ENCODE measurements around the gene HELQ.
"Not testable (repeated sequence)": the region's sequence is repeated elsewhere in the genome, so short reads cannot be mapped to it uniquely, and the experiment has no call there.

Gene HELQ

DNA sequence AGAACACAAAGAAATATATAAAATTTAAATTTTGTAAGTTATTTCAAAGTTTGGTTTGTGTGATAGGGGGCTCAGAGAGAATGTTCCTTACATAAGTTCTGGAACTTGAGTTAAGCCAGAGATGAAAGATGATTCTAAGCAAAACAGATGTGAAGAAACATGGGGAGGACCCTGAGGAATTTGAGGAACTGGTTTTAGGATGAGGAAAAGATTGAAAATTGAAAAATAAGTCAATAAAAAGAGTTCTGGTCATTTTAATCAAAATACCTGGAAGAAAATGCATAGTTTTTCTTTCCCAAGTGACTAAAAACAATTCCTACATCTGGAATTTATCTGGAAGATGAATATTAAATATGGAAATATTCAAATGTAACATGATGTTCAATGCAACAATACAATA lies 37.4 kb downstream of the HELQ start:
- TF ChIP-seq, protein P1, sequence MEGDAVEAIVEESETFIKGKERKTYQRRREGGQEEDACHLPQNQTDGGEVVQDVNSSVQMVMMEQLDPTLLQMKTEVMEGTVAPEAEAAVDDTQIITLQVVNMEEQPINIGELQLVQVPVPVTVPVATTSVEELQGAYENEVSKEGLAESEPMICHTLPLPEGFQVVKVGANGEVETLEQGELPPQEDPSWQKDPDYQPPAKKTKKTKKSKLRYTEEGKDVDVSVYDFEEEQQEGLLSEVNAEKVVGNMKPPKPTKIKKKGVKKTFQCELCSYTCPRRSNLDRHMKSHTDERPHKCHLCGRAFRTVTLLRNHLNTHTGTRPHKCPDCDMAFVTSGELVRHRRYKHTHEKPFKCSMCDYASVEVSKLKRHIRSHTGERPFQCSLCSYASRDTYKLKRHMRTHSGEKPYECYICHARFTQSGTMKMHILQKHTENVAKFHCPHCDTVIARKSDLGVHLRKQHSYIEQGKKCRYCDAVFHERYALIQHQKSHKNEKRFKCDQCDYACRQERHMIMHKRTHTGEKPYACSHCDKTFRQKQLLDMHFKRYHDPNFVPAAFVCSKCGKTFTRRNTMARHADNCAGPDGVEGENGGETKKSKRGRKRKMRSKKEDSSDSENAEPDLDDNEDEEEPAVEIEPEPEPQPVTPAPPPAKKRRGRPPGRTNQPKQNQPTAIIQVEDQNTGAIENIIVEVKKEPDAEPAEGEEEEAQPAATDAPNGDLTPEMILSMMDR (IDR thresholded peaks at IDR 0.05; ENCODE audit: insufficient read depth, low read length, poor library complexity, severe bottlenecking): no peak
- no peak for DNase-seq (ENCODE audit: extremely low read depth, insufficient read length)
- H3K27me3 ChIP-seq (replicated peaks; ENCODE audit: control insufficient read depth, insufficient read depth, low read length): no peaks in the 10 kb centered on the region
- H3K4me3 ChIP-seq (replicated peaks; ENCODE audit: low read depth, low read length): no peak overlapping the region
- H3K36me3 ChIP-seq (ENCODE audit: control insufficient read depth, insufficient read depth, low read length): peaks cover 5% of the 10 kb centered on the region

DNA sequence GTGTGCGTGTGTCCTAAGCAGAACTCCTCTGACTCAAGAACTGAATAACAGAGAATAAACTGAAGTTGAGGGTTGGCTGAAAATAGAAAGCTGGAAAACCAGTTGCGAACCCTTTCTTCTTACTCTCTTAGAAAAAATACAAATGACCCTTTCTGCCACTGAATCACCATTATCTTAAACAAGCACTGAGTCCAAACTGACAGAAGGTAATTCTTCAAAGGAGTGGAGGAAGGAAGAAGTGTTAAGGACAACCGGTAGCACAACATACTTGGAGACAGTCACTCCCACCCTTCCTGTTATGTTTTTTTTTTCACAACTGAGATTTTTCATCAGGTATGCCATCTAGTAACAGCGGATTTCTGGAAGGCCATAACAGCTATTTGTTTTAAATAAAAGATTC lies 38.1 kb downstream of the HELQ start:
- no peak overlapping the region for H3K4me3 ChIP-seq (replicated peaks; ENCODE audit: low read depth, low read length)
- TF ChIP-seq, protein P1 (IDR thresholded peaks at IDR 0.05; ENCODE audit: insufficient read depth, low read length, poor library complexity, severe bottlenecking): no peak
- H3K36me3 ChIP-seq (ENCODE audit: control insufficient read depth, insufficient read depth, low read length): peaks cover 5% of the 10 kb centered on the region
- no peaks in the 10 kb centered on the region for H3K27me3 ChIP-seq (replicated peaks; ENCODE audit: control insufficient read depth, insufficient read depth, low read length)
- DNase-seq (ENCODE audit: extremely low read depth, insufficient read length): no peak

DNA sequence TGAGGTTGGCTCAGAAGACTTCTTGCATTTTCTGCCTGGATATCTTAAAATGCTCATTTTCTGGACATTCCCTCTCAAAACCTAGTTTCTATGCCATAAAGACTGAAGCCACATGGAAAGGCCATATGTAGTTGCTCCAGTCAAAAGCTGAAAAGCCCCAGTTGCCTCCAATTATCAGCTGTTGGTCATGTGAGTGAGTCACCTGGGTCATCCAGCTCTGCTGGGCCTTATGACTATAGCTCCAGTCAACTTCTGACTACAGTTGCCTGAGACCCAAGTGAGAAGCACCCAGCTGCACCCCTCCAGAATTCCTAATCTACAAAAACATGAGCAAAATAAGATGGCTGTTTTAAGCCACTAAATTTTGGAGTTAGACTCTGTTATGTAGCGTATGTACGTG lies 41.9 kb downstream of the HELQ start:
- H3K27me3 ChIP-seq (replicated peaks; ENCODE audit: control insufficient read depth, insufficient read depth, low read length): no peaks in the 10 kb centered on the region
- peaks cover 7% of the 10 kb centered on the region for H3K36me3 ChIP-seq (ENCODE audit: control insufficient read depth, insufficient read depth, low read length)
- TF ChIP-seq, protein P1 (IDR thresholded peaks at IDR 0.05; ENCODE audit: insufficient read depth, low read length, poor library complexity, severe bottlenecking): no peak
- no peak for DNase-seq (ENCODE audit: extremely low read depth, insufficient read length)
- H3K4me3 ChIP-seq (replicated peaks; ENCODE audit: low read depth, low read length): no peak overlapping the region

DNA sequence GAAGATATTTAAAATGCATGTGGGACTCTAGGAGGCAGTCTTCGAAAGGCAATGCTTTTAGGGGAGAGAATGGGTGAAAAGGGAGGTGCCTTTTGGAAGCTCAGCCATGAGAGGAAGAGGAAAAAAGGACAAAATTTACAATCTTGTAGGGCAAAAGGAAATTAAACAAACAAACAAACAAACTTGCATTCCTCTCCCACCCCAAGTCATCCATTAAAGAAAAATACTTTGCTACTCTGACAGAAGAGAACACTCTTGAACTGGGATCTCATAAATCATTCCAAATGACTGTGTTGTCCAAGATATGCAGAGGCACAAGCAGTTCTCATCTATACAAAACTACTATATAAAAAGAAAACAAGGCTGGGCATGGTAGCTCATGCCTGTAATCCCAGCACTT lies 46.7 kb downstream of the HELQ start:
- no peak for DNase-seq (ENCODE audit: extremely low read depth, insufficient read length)
- TF ChIP-seq, protein P1 (IDR thresholded peaks at IDR 0.05; ENCODE audit: insufficient read depth, low read length, poor library complexity, severe bottlenecking): no peak
- H3K36me3 ChIP-seq (ENCODE audit: control insufficient read depth, insufficient read depth, low read length): peaks cover 1% of the 10 kb centered on the region
- H3K27me3 ChIP-seq (replicated peaks; ENCODE audit: control insufficient read depth, insufficient read depth, low read length): no peaks in the 10 kb centered on the region
- no peak overlapping the region for H3K4me3 ChIP-seq (replicated peaks; ENCODE audit: low read depth, low read length)

DNA sequence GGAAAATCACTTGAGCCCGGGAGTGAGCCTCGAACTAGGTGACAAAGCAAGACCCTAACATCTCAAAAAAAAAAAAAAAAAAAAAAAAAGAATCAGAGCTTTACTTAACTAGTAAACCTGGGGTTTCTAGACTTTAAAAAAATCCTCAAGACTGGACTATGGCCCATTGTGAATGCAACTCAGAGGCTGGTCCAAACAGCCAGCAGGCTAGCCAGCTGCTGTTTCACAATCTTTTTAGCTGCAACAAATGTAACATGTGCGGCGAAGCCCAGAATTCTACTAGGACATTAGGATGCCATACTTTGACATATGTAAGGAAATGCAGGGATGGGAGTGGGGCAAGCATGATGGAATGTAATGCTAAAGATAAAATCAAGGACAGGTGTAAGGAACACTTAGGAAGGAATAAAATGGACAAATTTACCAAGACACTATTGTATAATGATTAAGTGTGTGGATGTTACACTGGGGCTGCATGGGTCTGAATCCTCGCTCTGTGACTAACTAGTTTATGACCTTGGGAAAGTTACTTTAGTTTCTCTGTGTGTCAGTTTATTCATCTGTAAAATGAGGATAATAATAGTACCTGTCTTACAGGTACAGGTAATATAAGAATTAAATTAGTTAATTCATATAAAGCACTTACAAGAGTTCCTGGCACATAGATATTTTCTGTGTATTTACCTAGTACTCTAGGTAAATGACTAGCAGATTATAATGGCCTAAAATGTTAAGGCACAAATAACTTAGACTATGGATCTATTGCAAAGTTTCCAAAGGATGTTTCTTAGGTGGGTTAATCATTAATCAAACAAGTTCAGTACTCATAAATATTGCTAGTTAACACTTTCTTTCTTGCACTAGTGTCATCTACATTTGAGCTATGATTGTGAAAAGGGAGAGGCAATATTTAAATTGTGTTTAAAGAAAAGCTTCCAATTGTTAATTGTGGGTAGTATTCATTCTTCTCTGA lies 49.5 kb downstream of the HELQ start:
- Histone ChIP-seq H3K27me3 (replicated peaks; ENCODE audit: control insufficient read depth, insufficient read depth, low read length) (no peaks in the 10 kb centered on the region), H3K4me3 (replicated peaks; ENCODE audit: low read depth, low read length) (no peak overlapping the region), H3K36me3 (ENCODE audit: control insufficient read depth, insufficient read depth, low read length) (no peaks in the 10 kb centered on the region; the same call in 1 of the 2 replicates)
- DNase-seq (ENCODE audit: extremely low read depth, insufficient read length): no peak
- TF ChIP-seq, protein P1 (IDR thresholded peaks at IDR 0.05; ENCODE audit: insufficient read depth, low read length, poor library complexity, severe bottlenecking): no peak

DNA sequence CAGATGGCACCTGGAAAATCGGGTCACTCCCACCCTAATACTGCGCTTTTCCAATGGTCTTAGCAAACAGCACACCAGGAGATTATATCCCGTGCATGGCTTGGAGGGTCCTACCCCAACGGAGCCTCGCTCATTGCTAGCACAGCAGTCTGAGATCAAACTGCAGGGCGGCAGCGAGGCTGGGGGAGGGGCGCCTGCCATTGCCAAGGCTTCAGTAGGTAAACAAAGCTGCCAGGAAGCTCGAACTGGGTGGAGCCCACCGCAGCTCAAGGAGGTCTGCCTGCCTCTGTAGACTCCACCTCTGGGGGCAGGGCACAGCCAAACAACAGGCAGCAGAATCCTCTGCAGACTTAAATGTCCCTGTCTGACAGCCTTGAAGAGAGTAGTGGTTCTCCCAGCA lies 57.5 kb downstream of the HELQ start:
- DNase-seq (ENCODE audit: extremely low read depth, insufficient read length); H3K27me3 ChIP-seq (replicated peaks; ENCODE audit: control insufficient read depth, insufficient read depth, low read length); H3K36me3 ChIP-seq (ENCODE audit: control insufficient read depth, insufficient read depth, low read length); H3K4me3 ChIP-seq (replicated peaks; ENCODE audit: low read depth, low read length): not testable (repeated sequence)

Data from GM06990 (cell line).